K562 treated with DMSO at 1 percent for 48 hours (cell line): ENCODE results near the gene CYCS. TPM values are rescaled to one million over a fixed set of nuclear protein-coding genes. Genes with fewer than 3 reads are reported as not detected.

Experiments
- total RNA-seq: library from RNA; unstranded; fragments of 300-600 nt; gene quantifications from 2 replicates; pipeline ENCODE4 v1.2.3, GENCODE V29; 2022; ENCODE audit warnings: low replicate concordance; ENCODE audit errors: extremely low read depth

Gene CYCS
- total RNA-seq: not detected in 2 replicates

GRCh38 chr7:25125137-25125946 is at the start of gene CYCS:
CYCS (minus strand) TSS chr7:25125260; CDS start chr7:25124119, 1,141 bp downstream.

Other genes starting within 250 kb of the CYCS start
- not detected in 2 replicates for gene OSBPL3, start 145.1 kb downstream of the CYCS start, total RNA-seq
- gene NPVF, start 103.2 kb upstream of the CYCS start, total RNA-seq: not detected in 2 replicates